HG03108 (cell line): ENCODE measurements around the gene FLCN.
"Not testable (repeated sequence)": the region's sequence is repeated elsewhere in the genome, so short reads cannot be mapped to it uniquely, and the experiment has no call there.

ENCODE experiments used
- ATAC-seq: cut with Tn5 transposase; IDR thresholded peaks from one replicate; pipeline ENCODE4 v1.9.1; 2021; ENCODE audit warnings: moderate library complexity; ENCODE audit not compliant: unreplicated experiment

FLCN gene

GRCh38 chr17:17214646-17215436 lies 22.1 kb downstream of the FLCN start:
- no peak for ATAC-seq

GRCh38 chr17:17213775-17214174 lies 23.2 kb downstream of the FLCN start:
- ATAC-seq: no peak

GRCh38 chr17:17207998-17208397 lies 29.0 kb downstream of the FLCN start:
- no peak for ATAC-seq

GRCh38 chr17:17206913-17207335 lies 30.0 kb downstream of the FLCN start:
- no peak for ATAC-seq

GRCh38 chr17:17206124-17206912 lies 30.6 kb downstream of the FLCN start, which contains the start of gene PLD6:
PLD6 (minus strand) TSS chr17:17206333; CDS start chr17:17206286, 47 bp downstream.
- ATAC-seq: peak; percentile 47

GRCh38 chr17:17205368-17206123 lies 31.4 kb downstream of the FLCN start:
- peak; percentile 49 for ATAC-seq

GRCh38 chr17:17204635-17205231 lies 32.2 kb downstream of the FLCN start:
- ATAC-seq: no peak

- ATAC-seq: no peak
Observed at GRCh38 chr17:17204041-17204591, 32.9 kb downstream of the FLCN start.

- ATAC-seq: no peak
Observed at GRCh38 chr17:17203173-17203730, 33.7 kb downstream of the FLCN start.

GRCh38 chr17:17201907-17202306 lies 35.1 kb downstream of the FLCN start:
- no peak for ATAC-seq

- no peak for ATAC-seq
Observed at GRCh38 chr17:17201271-17201670, 35.7 kb downstream of the FLCN start.

GRCh38 chr17:17200831-17201230 lies 36.1 kb downstream of the FLCN start:
- ATAC-seq: no peak

GRCh38 chr17:17200311-17200710 lies 36.7 kb downstream of the FLCN start:
- ATAC-seq: no peak

GRCh38 chr17:17198281-17198680 lies 38.7 kb downstream of the FLCN start:
- no peak for ATAC-seq

- no peak for ATAC-seq
Observed at GRCh38 chr17:17196776-17197175, 40.2 kb downstream of the FLCN start.

- not testable (repeated sequence) for ATAC-seq
Observed at GRCh38 chr17:17195466-17195865, 41.5 kb downstream of the FLCN start.

GRCh38 chr17:17191961-17192381 lies 45.0 kb downstream of the FLCN start:
- no peak for ATAC-seq

- no peak for ATAC-seq
Observed at GRCh38 chr17:17191346-17191792, 45.6 kb downstream of the FLCN start.

- ATAC-seq: no peak
Observed at GRCh38 chr17:17190188-17190587, 46.8 kb downstream of the FLCN start.

- ATAC-seq: no peak
Observed at GRCh38 chr17:17189559-17189958, 47.4 kb downstream of the FLCN start.
